Measurements from ENCODE around the gene ANP32E.
"Not testable (repeated sequence)": the region's sequence is repeated elsewhere in the genome, so short reads cannot be mapped to it uniquely, and the experiment has no call there.

The ANP32E gene

DNA sequence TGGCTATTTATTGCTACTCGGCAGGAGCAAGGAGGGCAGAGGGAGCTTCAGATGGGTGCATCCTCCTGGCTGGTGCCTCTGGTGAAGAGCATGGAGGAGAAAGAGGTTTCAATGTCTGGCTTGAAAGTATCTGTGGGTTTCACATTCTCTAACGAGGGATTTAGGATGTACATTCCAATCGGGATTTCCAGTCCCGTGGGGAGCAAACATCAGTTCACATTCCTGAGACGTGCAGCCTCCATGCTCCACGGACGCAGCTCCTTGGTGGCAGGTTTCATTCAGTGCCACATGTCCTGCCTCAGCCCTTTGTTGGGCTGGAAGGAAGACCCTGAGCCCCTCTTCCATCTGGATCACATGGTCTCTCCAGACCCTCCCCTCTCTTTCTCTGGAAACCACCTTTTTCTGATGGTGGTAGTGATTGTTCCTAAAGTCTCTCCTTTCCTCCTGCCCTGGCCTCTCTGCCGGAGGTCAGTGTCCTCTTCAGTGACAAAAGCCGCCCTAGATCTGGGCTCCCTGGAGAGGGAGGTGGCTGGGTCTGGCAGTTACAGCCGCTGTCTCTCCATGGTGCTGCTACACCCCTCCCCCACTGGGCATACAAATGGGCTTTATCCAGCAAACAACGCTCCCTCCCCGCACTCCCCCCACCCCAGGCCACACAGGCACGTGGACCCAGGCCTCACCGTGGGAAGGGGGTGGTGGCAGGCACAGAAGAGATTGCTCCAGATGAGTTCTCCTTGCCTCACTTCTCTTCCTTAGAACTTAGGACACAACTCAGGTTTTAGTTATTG is 20.8 kb upstream of the ANP32E start:
- DNase-seq: peak; percentile 75 to 83

DNA sequence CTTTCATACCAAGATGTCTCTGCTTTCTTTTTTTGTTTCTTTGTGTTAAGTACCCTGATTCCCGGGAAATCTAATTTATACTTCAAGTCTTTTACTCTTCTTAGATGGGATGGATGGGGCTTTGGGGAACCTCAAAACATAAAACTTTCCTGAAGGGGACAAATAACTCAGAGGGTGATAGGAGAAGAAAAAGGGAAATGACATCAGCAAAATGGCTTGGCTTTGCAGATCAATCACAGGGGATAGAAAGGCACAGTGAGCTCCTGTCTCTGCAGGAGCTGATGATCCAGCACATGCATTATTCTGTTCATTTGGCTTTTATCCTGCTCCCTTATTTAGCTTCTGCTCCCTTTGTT is 20.3 kb upstream of the ANP32E start:
- peak; percentile 58 to 65 for DNase-seq

DNA sequence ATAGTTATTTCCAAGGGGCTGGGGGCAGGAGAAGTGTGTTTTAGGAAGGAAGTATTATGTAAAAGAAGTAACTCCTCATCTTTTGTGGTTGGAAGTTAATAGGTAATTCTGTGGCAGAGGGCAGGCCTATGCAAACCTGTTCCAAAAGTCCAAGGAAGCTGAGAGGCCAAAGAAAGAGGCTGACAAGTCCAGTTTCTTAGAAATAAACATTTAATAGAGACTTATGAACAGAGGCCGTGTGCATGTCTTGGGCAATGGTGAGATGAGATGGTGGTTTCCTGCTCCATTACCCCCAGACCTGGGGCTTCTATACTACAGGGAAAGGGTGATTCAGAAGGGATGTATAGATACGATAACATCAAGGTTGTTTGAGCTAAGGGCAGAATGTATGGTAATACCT is 14.0 kb upstream of the ANP32E start:
- DNase-seq: no peak

DNA sequence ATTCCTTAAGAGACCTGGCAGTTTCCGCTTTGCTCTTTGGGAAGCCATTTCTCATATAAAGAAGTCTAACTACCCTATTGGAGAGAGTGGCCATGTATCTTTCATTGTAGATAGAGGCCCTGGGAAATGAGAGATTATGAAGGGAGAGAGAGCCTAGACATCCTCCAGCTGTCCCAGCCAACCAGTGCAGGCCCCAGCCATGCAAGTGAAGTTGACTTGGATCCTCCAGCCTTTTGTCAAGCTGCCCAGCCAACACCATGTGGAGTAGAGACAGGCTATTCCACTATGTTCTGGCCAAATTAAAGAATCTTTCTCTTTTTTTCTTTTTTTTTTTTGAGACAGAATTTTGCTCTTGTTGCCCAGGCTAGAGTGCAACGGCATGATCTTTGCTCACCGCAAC is 7.1 kb upstream of the ANP32E start:
- no peak for DNase-seq

DNA sequence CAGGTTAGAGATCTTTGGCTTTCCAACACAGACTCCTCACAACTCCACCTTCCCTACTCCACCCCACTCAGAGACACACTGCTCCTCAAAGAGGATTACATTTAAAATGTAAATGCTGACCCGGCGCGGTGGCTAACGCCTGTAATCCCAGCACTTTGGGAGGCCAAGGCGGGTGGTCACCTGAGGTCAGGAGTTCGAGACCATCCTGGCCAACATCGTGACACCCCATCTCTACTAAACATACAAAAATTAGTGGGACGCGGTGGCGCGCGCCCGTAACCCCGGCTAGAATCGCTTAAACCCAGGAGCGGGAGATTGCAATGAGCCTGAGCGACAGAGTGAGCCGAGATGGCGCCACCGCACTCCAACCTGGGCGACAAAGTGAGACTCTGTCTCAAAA is 1.8 kb upstream of the ANP32E start:
- DNase-seq: no peak

DNA sequence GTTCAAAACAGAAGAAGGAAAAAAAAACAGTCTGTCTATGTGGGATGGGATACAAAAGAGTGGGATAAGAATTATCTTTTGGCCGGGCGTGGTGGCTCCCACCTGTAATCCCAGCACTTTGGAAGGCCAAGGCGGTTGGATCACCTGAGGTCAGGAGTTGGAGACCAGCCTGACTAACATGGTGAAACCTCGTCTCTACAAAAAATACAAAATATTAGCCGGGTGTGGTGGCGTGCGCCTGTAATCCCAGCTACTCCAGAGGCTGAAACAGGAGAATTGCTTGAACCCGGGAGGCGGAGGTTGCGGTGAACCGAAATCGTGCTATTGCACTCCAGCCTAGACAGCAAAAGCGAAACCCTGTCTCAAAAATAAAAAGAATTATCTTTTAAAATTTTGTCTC is 1.3 kb upstream of the ANP32E start:
- DNase-seq: not testable (repeated sequence)

DNA sequence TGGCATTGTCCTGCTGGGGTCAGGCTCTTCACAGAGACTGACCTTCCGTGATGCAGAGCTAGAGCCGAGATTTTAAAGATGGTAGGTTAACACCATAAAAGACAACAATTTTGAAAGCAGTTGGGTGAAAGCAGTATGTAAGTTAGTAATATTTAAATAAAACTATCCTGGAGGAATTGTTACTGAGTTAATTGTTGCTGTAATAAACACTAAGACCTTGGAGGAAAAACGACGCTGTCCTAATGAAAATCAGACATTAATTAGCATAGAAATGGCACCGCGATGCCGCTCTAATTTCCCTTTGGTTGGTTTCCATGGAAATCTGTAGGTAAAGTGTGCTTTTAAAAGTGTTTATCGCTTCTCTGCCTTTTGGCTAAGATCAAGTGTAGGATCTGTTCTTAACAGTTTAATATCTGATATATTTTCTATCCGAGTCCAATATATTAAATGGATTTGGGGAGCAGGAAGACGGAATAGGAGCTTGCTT is 745 bp upstream of the ANP32E start:
- peak in 1 of 2 experiments; percentile 52 for DNase-seq

DNA sequence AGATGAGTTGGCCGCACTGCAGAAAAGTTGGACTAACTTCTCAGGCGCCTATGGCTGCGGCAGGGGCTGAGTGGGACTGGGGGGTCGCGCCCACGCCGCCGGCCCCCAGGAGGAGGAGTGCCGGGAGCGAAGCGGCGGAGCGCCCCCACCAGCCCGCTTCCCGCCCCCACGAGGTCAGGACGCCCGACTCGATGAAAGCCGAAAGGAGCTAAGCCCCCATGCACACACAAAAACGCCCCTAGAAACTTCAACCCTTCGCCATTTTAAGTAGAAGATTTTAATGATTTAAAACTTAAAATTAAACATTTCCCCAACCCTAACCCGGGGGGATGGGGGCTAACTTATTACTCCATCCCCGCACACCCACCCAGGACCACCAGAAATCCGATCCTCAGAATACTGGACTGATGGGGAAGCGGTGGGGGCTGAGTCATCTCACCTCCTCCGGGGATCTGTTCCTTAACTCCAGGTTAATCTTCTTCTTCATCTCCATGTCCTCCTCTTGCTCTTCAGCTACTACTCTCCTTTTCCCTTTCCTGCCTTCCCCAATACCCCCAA is 539 bp downstream of the ANP32E start:
- no peak for DNase-seq

DNA sequence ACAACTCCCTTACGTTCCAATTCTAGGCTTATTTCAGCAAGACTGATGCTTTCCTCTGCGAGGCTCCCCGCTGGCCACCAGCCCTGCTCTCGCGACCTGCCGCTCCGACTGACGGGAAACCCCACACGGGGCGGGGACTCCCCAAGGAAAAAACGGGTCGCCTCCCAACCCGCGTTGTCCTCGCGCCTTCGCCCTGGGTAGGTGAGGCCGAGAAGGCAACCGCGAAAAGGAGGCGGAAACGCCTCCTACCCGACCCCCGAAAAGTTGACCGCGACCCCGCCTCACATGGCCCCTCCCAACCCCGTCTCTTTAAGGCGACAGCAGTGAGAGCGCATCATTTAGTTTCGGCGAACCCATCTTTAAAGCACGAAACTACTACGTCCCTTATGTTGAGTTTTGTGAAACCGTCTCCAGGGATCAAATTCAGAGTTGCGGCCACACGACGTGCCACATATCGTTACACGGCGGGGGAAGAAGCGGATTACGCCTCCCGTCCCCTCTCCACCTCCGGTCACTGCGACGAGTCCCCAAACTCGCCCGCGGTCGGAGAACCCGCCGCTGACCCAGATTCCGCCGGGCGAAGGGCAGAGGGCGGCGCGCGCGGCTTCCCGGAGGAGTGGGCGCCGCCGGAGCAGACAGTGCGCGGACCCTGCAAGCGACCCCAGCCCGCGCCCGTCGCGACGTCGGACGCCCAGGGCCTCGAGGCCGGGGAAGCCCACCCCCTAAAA is 1.2 kb downstream of the ANP32E start:
- peak; percentile 77 to 85 for DNase-seq

DNA sequence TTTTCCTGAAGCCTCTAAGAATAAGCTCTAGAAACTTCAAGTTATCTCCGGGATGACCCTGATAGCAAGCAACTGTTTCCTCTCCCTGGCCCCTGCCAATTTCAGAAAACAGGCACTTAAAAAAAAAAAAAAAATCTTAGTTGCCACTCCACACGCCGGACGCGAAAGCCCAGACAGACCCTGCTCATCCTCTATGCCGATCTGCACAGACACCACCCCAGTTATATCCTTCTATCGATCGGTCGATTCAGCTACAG is 1.7 kb downstream of the ANP32E start:
- DNase-seq: no peak

DNA sequence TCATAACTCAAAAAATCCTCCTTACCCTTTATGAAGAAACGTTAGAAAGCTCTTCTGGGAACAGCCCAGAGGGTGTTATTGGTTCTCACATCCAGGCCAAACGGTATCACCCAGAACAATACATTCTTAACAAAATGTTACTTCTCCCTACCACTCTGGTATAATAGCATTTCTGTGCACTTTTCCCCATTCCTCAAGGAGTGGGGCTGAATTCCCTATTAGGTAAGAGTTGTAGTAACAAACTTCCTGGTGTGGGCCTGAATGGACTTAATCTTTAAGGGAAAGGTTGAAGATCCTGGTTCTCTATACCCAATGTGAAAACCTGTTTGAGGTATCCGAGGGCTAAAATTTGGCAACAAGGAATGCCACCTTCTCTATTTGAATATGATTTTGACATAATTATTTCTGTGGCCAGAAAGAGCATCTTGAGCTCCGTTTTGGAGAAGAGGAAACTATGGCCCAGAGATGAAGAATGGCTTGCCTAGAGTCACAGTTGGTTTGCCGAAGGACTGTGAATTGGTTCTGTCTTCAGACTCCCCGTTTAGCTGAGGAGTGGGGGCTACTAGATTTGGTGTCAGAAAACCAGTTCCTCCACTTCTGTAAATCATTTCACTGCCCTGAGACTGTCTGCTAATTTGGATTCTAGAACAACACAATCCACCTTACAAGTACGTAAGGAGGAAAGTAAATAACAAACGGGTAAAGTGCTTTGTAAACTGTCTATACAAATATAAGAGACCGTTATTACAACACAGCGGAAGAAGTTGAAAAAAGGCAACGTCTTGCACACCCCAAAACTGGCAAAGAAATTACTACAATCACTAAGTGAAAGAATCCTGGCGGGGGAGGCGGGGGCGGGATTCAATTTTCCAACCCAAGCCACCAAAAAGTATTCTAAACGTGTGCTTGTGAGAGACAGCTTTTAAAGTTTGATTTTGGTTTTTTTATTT is 2.3 kb downstream of the ANP32E start:
- no peak for DNase-seq

DNA sequence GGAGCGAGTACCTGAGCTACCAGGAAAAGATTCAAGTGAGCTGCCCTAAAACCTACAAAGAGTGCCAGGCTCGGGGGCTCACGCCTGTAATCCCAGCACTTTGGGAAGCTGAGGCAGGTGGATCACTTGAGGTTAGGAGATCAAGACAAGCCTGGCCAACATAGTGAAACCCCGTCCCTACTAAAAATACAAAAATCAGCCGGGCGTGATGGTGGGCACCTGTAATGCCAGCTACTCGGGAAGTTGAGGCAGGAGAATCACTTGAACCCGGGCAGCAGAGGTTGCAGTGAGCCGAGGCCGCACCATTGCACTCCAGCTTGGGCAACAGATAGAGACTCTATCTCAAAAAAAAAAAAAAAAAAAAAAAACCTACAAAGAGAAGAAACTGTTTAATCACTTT is 3.0 kb downstream of the ANP32E start:
- DNase-seq: not testable (repeated sequence)

DNA sequence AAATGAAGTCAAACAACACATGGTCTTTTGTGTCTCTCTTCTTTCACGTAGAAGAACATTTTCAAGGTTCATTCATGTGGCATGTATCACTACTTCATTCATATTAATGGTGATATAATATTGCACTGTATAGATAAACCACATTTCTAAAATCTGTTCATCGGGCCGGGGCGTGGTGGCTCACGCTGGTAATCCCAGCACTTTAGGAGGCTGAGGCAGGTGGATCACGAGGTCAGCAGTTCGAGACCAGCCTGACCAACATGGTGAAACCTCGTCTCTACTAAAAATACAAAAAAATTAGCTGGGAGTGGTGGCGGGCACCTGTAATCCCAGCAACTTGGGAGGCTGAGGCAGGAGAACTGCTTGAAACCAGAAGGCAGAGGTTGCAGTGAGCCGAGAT is 7.7 kb downstream of the ANP32E start:
- not testable (repeated sequence) for DNase-seq

DNA sequence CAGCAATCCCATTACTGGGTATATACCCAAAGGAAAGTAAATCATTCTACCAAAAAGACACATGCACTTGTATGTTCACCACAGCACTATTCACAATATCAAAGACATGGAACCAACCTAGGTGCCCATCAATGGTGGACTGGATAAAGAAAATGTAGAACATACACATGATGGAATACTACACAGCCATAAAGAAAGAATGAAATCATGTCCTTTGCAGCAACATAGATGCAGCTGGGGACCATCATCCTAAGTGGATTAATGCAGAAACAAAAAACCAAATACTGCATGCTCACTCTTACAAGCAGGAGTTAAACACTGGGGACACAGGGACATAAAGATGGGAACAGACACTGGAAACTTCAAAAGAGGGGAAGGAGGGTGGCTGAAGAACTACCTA is 8.7 kb downstream of the ANP32E start:
- DNase-seq: no peak

DNA sequence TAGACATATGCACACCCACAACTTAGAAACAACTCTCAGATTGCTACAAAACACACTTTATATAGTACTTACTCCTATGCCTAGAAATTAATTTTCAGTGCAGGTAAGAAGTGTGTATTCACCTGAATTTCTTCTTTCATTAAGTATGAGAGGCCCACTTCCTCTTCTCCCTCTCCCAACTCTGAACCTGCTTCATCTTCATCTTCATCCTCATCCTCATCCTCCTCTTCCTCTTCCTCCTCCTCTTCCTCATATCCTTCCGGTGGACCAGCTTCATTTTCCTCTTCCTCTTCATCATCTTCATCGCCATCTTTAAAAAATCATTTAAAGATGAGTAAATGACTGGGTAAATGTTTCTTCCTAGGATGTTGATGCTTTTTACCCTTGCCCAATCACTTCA is 9.4 kb downstream of the ANP32E start:
- DNase-seq: no peak

DNA sequence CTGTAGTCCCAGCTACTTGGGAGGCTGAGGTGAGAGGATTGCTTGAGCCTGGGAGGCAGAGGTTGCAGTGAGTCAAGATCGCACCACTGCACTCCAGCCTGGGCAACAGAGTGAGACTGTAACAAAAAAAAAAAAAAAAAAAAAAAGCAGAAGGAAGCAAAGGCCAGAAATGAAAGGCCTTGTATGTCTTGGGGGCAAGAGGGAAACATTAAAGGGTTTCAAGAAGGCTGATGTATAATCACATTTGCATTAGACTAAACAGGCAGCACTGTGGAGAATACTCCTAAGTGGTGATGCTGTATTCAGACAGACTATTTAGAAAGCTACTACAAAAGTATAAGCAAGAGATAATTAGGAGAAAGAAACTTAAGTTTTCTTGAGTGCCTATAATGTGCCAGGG is 10.4 kb downstream of the ANP32E start:
- DNase-seq: no peak

DNA sequence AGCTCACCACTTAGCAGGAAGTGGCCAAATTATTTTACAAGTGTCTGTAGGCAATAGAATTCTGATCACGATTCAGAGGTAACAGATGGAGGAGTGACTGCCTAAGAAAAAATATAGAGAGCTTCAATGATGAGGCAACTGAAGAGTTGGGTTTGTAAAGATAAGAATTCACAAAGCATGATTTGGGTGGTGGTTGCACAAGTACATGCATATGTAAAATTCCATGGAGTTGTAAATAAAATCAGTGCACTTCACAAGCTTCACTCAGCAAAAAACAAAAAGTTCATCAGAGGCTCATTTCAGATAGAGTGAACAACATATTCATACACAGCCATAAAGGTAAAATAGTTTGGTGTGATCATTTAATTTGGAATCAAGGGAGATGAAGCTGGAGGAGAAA is 10.9 kb downstream of the ANP32E start:
- no peak for DNase-seq

DNA sequence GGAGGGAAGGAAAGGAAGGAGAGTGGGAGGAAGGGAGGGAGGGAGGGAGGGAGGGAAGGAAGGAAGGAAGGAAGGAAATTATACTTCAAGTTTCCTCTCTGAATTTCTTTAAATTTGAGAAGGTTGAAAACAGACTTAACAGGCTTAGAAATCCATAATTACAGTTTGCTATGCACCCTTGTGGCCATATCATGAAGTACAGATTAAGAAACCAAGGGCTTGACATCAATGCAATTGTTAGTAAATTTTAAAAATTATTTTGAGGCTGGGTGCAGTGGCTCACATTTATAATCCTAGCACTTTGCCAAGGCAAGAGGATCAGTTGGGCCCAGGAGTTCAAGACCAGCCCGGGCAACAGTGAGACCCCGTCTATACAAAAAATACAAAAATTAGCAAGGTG is 14.4 kb downstream of the ANP32E start:
- DNase-seq: no peak

DNA sequence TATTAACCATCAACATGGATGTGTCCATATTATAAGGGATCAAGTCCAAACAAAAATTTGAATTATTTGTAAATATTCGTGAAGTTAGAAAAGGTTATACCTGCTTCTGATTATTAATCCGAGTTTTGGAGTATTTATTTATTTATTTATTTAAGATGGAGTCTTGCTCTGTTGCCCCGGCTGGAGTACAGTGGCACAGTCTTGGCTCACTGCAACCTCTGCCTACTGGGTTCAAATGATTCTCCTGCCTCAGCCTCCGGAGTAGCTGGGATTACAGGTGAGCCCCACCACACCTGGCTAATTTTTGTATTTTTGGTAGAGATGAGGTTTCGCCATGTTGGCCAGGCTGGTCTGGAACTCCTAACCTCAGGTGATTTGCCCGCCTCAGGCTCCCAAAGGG is 20.1 kb downstream of the ANP32E start:
- not testable (repeated sequence) for DNase-seq

DNA sequence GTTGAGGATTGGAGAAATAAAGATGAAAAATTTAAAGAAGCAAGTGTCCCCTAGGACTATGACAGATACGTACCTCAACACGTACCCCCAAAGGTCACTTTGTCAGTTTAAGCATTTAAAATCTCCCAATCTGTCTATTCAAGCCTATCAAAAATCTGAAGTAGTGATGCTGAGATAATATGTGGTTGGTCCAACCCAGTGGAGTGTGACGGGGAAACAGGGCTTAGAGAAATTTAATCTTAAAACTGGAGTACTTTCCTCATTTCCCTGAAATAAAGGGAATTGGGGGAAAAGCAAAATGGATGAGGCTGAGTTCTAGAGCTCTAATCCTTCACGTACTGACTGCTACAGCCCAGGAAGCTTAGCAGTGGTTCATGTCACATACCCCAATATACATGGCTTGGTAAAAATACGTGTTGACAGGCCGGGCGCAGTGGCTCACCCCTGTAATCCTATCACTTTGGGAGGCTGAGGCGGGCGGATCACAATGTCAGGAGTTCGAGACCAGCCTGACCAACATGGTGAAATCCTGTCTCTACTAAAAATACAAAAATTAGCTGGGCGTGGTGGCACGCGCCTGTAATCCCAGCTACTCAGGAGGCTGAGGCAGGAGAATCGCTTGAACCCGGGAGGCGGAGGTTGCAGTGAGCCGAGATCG is 21.7 kb downstream of the ANP32E start:
- not testable (repeated sequence) for DNase-seq

DNA sequence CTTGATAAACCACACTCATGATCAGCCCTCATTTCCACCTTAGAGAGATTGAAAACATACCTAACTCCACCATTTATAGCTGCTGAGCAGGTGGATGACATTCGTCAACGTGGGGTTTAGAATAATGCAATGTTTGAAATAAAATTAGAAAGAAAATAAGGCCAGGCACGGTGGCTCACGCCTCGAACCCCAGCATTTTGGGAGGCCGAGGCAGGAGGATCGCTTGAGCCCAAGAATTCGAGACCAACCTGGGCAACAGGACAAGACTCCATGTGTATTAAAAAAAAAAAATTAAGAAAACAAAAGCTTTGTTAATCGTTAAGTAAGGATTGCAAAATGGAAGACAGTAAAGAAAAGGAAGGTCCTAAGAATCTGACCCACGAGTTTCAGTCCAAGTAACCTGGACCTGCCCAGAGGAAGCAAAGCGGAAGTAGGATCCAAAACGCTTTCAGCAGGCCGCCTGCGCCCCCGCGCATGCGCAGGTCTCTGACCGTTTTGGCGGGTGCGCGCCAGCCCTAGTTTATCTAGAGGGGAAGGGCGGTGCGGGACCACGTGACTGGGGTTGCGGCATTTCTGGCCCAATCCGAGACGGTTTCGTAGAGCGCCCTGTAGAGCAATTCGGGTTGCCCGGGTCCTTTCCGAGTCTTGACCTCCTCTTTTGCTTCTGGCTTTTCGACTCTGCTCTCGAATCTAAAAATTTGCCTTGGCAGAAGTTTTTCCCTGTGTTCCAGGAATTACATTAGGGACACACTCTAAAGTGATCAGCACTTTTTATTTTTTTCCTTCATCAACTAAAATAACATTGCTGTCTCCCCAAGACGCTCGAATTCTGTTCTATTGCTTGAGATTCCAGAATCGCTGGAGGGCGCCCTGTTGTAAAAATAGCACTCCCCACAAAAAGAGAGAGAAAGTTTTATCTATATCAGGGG is 22.5 kb downstream of the ANP32E start:
- peak; percentile 99 to 100 for DNase-seq

DNA sequence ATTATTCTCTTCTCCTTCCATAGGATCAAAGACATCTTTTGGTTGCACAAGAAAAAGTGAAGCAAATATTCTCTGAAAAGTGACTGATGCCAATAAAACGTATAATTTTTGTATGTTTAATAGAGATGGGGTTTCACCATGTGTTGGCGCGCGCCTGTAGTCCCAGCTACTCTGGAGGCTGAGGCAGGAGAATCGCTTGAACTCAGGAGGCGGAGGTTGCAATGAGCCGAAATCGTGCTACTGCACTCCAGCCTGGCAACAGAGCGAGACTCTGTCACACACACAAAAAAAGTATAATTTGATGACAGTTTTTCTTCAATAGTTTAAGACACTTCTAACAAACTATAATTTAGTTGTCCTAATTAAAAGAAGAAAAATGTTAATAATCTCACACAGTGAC is 23.8 kb downstream of the ANP32E start:
- no peak for DNase-seq

Measured in SHP77 (cell line).